Measurements from ENCODE around the gene PFKL. TPM values are rescaled to one million over a fixed set of nuclear protein-coding genes. Genes with fewer than 3 reads are reported as not detected.

The PFKL gene
- total RNA-seq, 8 experiments from 2014 or later = 43.6 to 204 (median 61.9) TPM

- Histone ChIP-seq H3K27ac (no peak overlapping the region), H3K4me3 (no peak overlapping the region), H3K4me1 (replicated peaks in 1 of 2) (peaks cover 14 to 16% of the 10 kb centered on the region in 2 donors)
- peak in 5 of 8 experiments; percentile 6 to 45 (median 20) for ATAC-seq (replicated peaks in 6 of 8)
- in situ Hi-C loops (cut with MboI; ENCODE audit: low pct_unique_long_range_greater_than_20kb in 2 of 9, low sequenced_read_pairs in 9 of 9, unreplicated experiment in 9 of 9) = loop anchor here in 1 of 9 experiments (25.0 kb wide), 1 partner anchor 443 kb away; no protein-coding TSS in a partner anchor
- 70 to 90% (median 80%) methylated on average over 2 to 4 of the region's 17 CpGs; no CpG with 5 or more reads in 7 of the 10 experiments for WGBS, 10 experiments
Measured at GRCh38 chr21:44344541-44345183, 44.8 kb downstream of the PFKL start.

- H3K4me3 ChIP-seq = no peak overlapping the region
- peaks cover 6 to 14% of the 10 kb centered on the region in 2 donors for H3K4me1 ChIP-seq (replicated peaks in 1 of 2)
- no peak for ATAC-seq (replicated peaks in 6 of 8)
- H3K27ac ChIP-seq = no peak overlapping the region
- in situ Hi-C loops (cut with MboI; ENCODE audit: low pct_unique_long_range_greater_than_20kb in 2 of 9, low sequenced_read_pairs in 9 of 9, unreplicated experiment in 9 of 9) = loop anchor here in 1 of 9 experiments (25.0 kb wide), 1 partner anchor 442 kb away; no protein-coding TSS in a partner anchor
- WGBS, 10 experiments = 58 to 60% (median 60%) methylated on average over 1 to 9 of the region's 11 CpGs; no CpG with 5 or more reads in 6 of the 10 experiments
Measured at GRCh38 chr21:44345495-44345894, 45.6 kb downstream of the PFKL start.

- Histone ChIP-seq H3K4me1 (replicated peaks in 1 of 2) (peaks cover 6 to 14% of the 10 kb centered on the region in 2 donors), H3K4me3 (no peak overlapping the region), H3K27ac (no peak overlapping the region)
- peak in 4 of 8 experiments; percentile 65 to 79 (median 72) for ATAC-seq (replicated peaks in 6 of 8)
- 13 to 100% (median 69%) methylated on average over 3 to 8 of the region's 22 CpGs; no CpG with 5 or more reads in 5 of the 10 experiments for WGBS, 10 experiments
- in situ Hi-C loops (cut with MboI; ENCODE audit: low pct_unique_long_range_greater_than_20kb in 2 of 9, low sequenced_read_pairs in 9 of 9, unreplicated experiment in 9 of 9) = loop anchor here in 1 of 9 experiments (25.0 kb wide), 1 partner anchor 439 kb away; no protein-coding TSS in a partner anchor
Measured at GRCh38 chr21:44347911-44348451, 48.1 kb downstream of the PFKL start.

GRCh38 chr21:44348861-44349260 is 49.0 kb downstream of the PFKL start:
- Histone ChIP-seq H3K4me1 (replicated peaks in 1 of 2) (peaks cover 6 to 14% of the 10 kb centered on the region in 2 donors), H3K27ac (no peak overlapping the region), H3K4me3 (no peak overlapping the region)
- peak in 1 of 8 experiments; percentile 2 for ATAC-seq (replicated peaks in 6 of 8)
- in situ Hi-C loops (cut with MboI; ENCODE audit: low pct_unique_long_range_greater_than_20kb in 2 of 9, low sequenced_read_pairs in 9 of 9, unreplicated experiment in 9 of 9) = loop anchor here in 1 of 9 experiments (25.0 kb wide), 1 partner anchor 438 kb away; no protein-coding TSS in a partner anchor
- WGBS, 10 experiments = 20 to 94% (median 84%) methylated on average over 1 to 4 of the region's 19 CpGs; no CpG with 5 or more reads in 6 of the 10 experiments

GRCh38 chr21:44349416-44349846 is 49.6 kb downstream of the PFKL start:
- H3K27ac ChIP-seq = no peak overlapping the region
- peaks cover 6 to 14% of the 10 kb centered on the region in 2 donors for H3K4me1 ChIP-seq (replicated peaks in 1 of 2)
- in situ Hi-C loops (cut with MboI; ENCODE audit: low pct_unique_long_range_greater_than_20kb in 2 of 9, low sequenced_read_pairs in 9 of 9, unreplicated experiment in 9 of 9) = loop anchor here in 1 of 9 experiments (25.0 kb wide), 1 partner anchor 438 kb away; no protein-coding TSS in a partner anchor
- 0 to 93% methylated on average over 1 to 3 of the region's 12 CpGs; no CpG with 5 or more reads in 8 of the 10 experiments for WGBS, 10 experiments
- H3K4me3 ChIP-seq = no peak overlapping the region
- ATAC-seq (replicated peaks in 6 of 8) = peak in 1 of 8 experiments; percentile 2

GRCh38 chr21:44349847-44350772 is 50.3 kb downstream of the PFKL start:
- peak overlapping the region in 4 of 5 donors; percentile 9 to 28 (median 12) for H3K4me3 ChIP-seq
- in situ Hi-C loops (cut with MboI; ENCODE audit: low pct_unique_long_range_greater_than_20kb in 2 of 9, low sequenced_read_pairs in 9 of 9, unreplicated experiment in 9 of 9) = loop anchor here in 2 of 9 experiments (10.0 to 25.0 kb wide), 2 partner anchors 125 to 437 kb away; no protein-coding TSS in a partner anchor
- peak in 6 of 8 experiments; percentile 29 to 67 (median 55) for ATAC-seq (replicated peaks in 6 of 8)
- H3K4me1 ChIP-seq (replicated peaks in 1 of 2) = peaks cover 6 to 9% of the 10 kb centered on the region in 2 donors
- no peak overlapping the region for H3K27ac ChIP-seq
- WGBS, 10 experiments = 0% methylated on average over 4 of the region's 113 CpGs; no CpG with 5 or more reads in 9 of the 10 experiments

- Histone ChIP-seq H3K27ac (no peak overlapping the region), H3K4me3 (no peak overlapping the region), H3K4me1 (replicated peaks in 1 of 2) (peaks cover 6 to 7% of the 10 kb centered on the region in 2 donors)
- ATAC-seq (replicated peaks in 6 of 8) = peak in 1 of 8 experiments; percentile 3
- in situ Hi-C loops (cut with MboI; ENCODE audit: low pct_unique_long_range_greater_than_20kb in 2 of 9, low sequenced_read_pairs in 9 of 9, unreplicated experiment in 9 of 9) = loop anchor here in 1 of 9 experiments (10.0 kb wide), 1 partner anchor 124 kb away; no protein-coding TSS in a partner anchor
- 3 to 72% methylated on average over 5 of the region's 42 CpGs; no CpG with 5 or more reads in 8 of the 10 experiments for WGBS, 10 experiments
Measured at GRCh38 chr21:44350773-44351481, 51.1 kb downstream of the PFKL start.

- ATAC-seq (replicated peaks in 6 of 8) = no peak
- Histone ChIP-seq H3K27ac (no peak overlapping the region), H3K4me1 (replicated peaks in 1 of 2) (peaks cover 6 to 7% of the 10 kb centered on the region in 2 donors), H3K4me3 (no peak overlapping the region)
- WGBS, 10 experiments = 0 to 100% (median 68%) methylated on average over 1 to 12 of the region's 18 CpGs; no CpG with 5 or more reads in 3 of the 10 experiments
- in situ Hi-C loops (cut with MboI; ENCODE audit: low pct_unique_long_range_greater_than_20kb in 2 of 9, low sequenced_read_pairs in 9 of 9, unreplicated experiment in 9 of 9) = loop anchor here in 1 of 9 experiments (10.0 kb wide), 1 partner anchor 123 kb away; no protein-coding TSS in a partner anchor
Measured at GRCh38 chr21:44351535-44352252, 51.8 kb downstream of the PFKL start.

- in situ Hi-C loops (cut with MboI; ENCODE audit: low pct_unique_long_range_greater_than_20kb in 2 of 9, low sequenced_read_pairs in 9 of 9, unreplicated experiment in 9 of 9) = loop anchor here in 1 of 9 experiments (10.0 kb wide), 1 partner anchor 122 kb away; no protein-coding TSS in a partner anchor
- ATAC-seq (replicated peaks in 6 of 8) = no peak
- 43 to 95% (median 74%) methylated on average over 1 to 6 of the region's 17 CpGs; no CpG with 5 or more reads in 3 of the 10 experiments for WGBS, 10 experiments
Measured at GRCh38 chr21:44352253-44352860, 52.5 kb downstream of the PFKL start.

GRCh38 chr21:44353191-44353970 is 53.5 kb downstream of the PFKL start, which contains the start of gene TRPM2:
Gene TRPM2, plus strand, starts transcription at chr21:44353621. Its CDS starts 80 bp downstream, at chr21:44353701.
- WGBS, 10 experiments = 0 to 93% (median 63%) methylated on average over 1 to 8 of the region's 21 CpGs; no CpG with 5 or more reads in 3 of the 10 experiments
- in situ Hi-C loops (cut with MboI; ENCODE audit: low pct_unique_long_range_greater_than_20kb in 2 of 9, low sequenced_read_pairs in 9 of 9, unreplicated experiment in 9 of 9) = loop anchor here in 1 of 9 experiments (10.0 kb wide), 1 partner anchor 121 kb away; no protein-coding TSS in a partner anchor
- H3K27ac ChIP-seq = no peak within 1 kb of the TSS
- ATAC-seq (replicated peaks in 6 of 8) = peak in 2 of 8 experiments; percentile 26 to 48
- H3K4me3 ChIP-seq = no peak within 1 kb of the TSS
- peaks cover 0 to 4% of the 10 kb centered on the region in 2 donors for H3K4me1 ChIP-seq (replicated peaks in 1 of 2)

More at GRCh38 chr21:44352253-44352860, 52.5 kb downstream of the PFKL start:
- H3K4me3 ChIP-seq = no peak overlapping the region
- H3K27ac ChIP-seq = no peak overlapping the region
- peaks cover 6 to 7% of the 10 kb centered on the region in 2 donors for H3K4me1 ChIP-seq (replicated peaks in 1 of 2)

Data from motor neuron (in vitro differentiated cells).